Esophagus squamous epithelium (tissue), 5 donors: ENCODE measurements around the gene PLCXD3. TPM values are rescaled to one million over a fixed set of nuclear protein-coding genes. Genes with fewer than 3 reads are reported as not detected.

Source experiments
- DNase-seq: peaks from one replicate; lab custom pipeline; 2025; lab: John Stamatoyannopoulos, UW
- H3K27ac ChIP-seq, 4 donors: fragments of 200-600 bp; sonication (generic); one replicate each; pipeline ENCODE4 v1.5.1; 2016 to 2019; ENCODE audit warnings: mild to moderate bottlenecking in 1 of 4
- H3K27me3 ChIP-seq, 4 donors: fragments of 200-600 bp; sonication (generic); 1 replicate in 3 of 4; 2 replicates in 1 of 4; pipeline versions ENCODE4 v1.5.1 to v1.6.0; 2017 to 2021; ENCODE audit warnings: antibody characterized with exemption in 1 of 4
- H3K36me3 ChIP-seq, 3 donors: fragments of 200-600 bp; sonication (generic); one replicate each; pipeline ENCODE4 v1.5.1; 2016 to 2019
- H3K4me1 ChIP-seq, 3 donors: fragments of 200-600 bp; sonication (generic); one replicate each; pipeline ENCODE4 v1.5.1; 2017 to 2019
- H3K4me3 ChIP-seq, 4 donors: fragments of 200-600 bp; sonication (generic); 1 replicate in 3 of 4; 2 replicates in 1 of 4; pipeline ENCODE4 v1.5.1; 2016 to 2019; ENCODE audit warnings: mild to moderate bottlenecking in 2 of 4, moderate library complexity in 1 of 4
- H3K9me3 ChIP-seq, 3 donors: fragments of 200-600 bp; sonication (generic); one replicate each; pipeline ENCODE4 v1.5.1; 2016 to 2019
- CTCF ChIP-seq, 6 experiments: fragments of 450-650 bp in 4 of 6; fragments of 200-600 bp in 2 of 6; sonication (generic) in 2 of 6; IDR thresholded peaks; one replicate each; pipeline ENCODE4 v1.5.1; 2016 to 2019; ENCODE audit warnings: antibody characterized with exemption in 6 of 6, mild to moderate bottlenecking in 4 of 6, moderate library complexity in 4 of 6
- POLR2A ChIP-seq, 4 donors: fragments of 450-650 bp; IDR thresholded peaks; one replicate each; pipeline ENCODE4 v1.6.1; 2017; ENCODE audit warnings: antibody characterized with exemption in 4 of 4, mild to moderate bottlenecking in 4 of 4, moderate library complexity in 3 of 4
- WGBS, 2 donors: methylation state at CpG; one replicate each; pipeline ENCODE4 v1.1.5; 2018; 5-methylcytosine and 5-hydroxymethylcytosine counted together
- intact Hi-C: fragments of 100-400 bp; cut with DNase I; formaldehyde crosslinking; loops from one replicate; pipeline ENCODE4 v1.15.0; 2022
- total RNA-seq, 4 donors: library from RNA; depleted of rRNA; stranded (reverse); fragments of >200 nt; gene quantifications; one replicate each; pipeline ENCODE4 v1.1.0, GENCODE V29; 2016
- donor health status: DM: yes; HTN: yes; CAD: no.

The PLCXD3 gene
- total RNA-seq, 4 donors from 2014 or later: 0.13 to 1.5 (median 0.94) TPM; not detected in 1

GRCh38 chr5:41337216-41337615 lies 173.2 kb downstream of the PLCXD3 start:
- no peaks in the 10 kb centered on the region for H3K9me3 ChIP-seq
- no peak for DNase-seq
- no peak overlapping the region for H3K4me3 ChIP-seq
- no peak for TF ChIP-seq POLR2A (IDR thresholded peaks at IDR 0.05)
- TF ChIP-seq CTCF (IDR thresholded peaks at IDR 0.05): no peak
- H3K27me3 ChIP-seq: no peaks in the 10 kb centered on the region
- H3K4me1 ChIP-seq: no peaks in the 10 kb centered on the region
- H3K36me3 ChIP-seq: no peaks in the 10 kb centered on the region
- H3K27ac ChIP-seq: no peak overlapping the region
- intact Hi-C loops: no loop called here

- no peak overlapping the region for H3K4me3 ChIP-seq
- H3K27me3 ChIP-seq: no peaks in the 10 kb centered on the region
- no peaks in the 10 kb centered on the region for H3K4me1 ChIP-seq
- WGBS, 2 donors: 70 to 82% methylated on average over 1 of the region's 1 CpG
- intact Hi-C loops: no loop called here
- H3K36me3 ChIP-seq: no peaks in the 10 kb centered on the region
- no peak for TF ChIP-seq CTCF (IDR thresholded peaks at IDR 0.05)
- no peak for TF ChIP-seq POLR2A (IDR thresholded peaks at IDR 0.05)
- no peak for DNase-seq
- no peaks in the 10 kb centered on the region for H3K9me3 ChIP-seq
- no peak overlapping the region for H3K27ac ChIP-seq
Observed at GRCh38 chr5:41336471-41336870, 173.9 kb downstream of the PLCXD3 start.

GRCh38 chr5:41335596-41336181 lies 174.7 kb downstream of the PLCXD3 start:
- H3K27me3 ChIP-seq: no peaks in the 10 kb centered on the region
- H3K36me3 ChIP-seq: no peaks in the 10 kb centered on the region
- WGBS, 2 donors: 39 to 45% methylated on average over 4 of the region's 4 CpGs
- no peaks in the 10 kb centered on the region for H3K4me1 ChIP-seq
- intact Hi-C loops: no loop called here
- H3K4me3 ChIP-seq: no peak overlapping the region
- no peak for TF ChIP-seq CTCF (IDR thresholded peaks at IDR 0.05)
- TF ChIP-seq POLR2A (IDR thresholded peaks at IDR 0.05): no peak
- DNase-seq: no peak
- no peak overlapping the region for H3K27ac ChIP-seq
- H3K9me3 ChIP-seq: no peaks in the 10 kb centered on the region

GRCh38 chr5:41334758-41335157 lies 175.6 kb downstream of the PLCXD3 start:
- Histone ChIP-seq H3K36me3 (no peaks in the 10 kb centered on the region), H3K4me3 (no peak overlapping the region), H3K4me1 (no peaks in the 10 kb centered on the region), H3K9me3 (no peaks in the 10 kb centered on the region), H3K27me3 (no peaks in the 10 kb centered on the region), H3K27ac (peak overlapping the region in 1 of 4 donors; percentile 1)
- no peak for TF ChIP-seq POLR2A (IDR thresholded peaks at IDR 0.05)
- no peak for TF ChIP-seq CTCF (IDR thresholded peaks at IDR 0.05)
- no peak for DNase-seq
- WGBS, 2 donors: 18 to 35% methylated on average over 5 of the region's 5 CpGs
- intact Hi-C loops: no loop called here

- Histone ChIP-seq H3K4me1 (no peaks in the 10 kb centered on the region), H3K9me3 (no peaks in the 10 kb centered on the region), H3K4me3 (no peak overlapping the region), H3K27ac (peak overlapping the region in 1 of 4 donors; percentile 1), H3K36me3 (no peaks in the 10 kb centered on the region), H3K27me3 (no peaks in the 10 kb centered on the region)
- intact Hi-C loops: no loop called here
- 23 to 50% methylated on average over 1 of the region's 1 CpG for WGBS, 2 donors
- TF ChIP-seq POLR2A (IDR thresholded peaks at IDR 0.05) (no peak), CTCF (IDR thresholded peaks at IDR 0.05) (no peak)
- no peak for DNase-seq
Observed at GRCh38 chr5:41334221-41334620, 176.2 kb downstream of the PLCXD3 start.
